Muscle of back (tissue), 11 donors: ENCODE data around the gene CNN3. TPM values are rescaled to one million over a fixed set of nuclear protein-coding genes. Genes with fewer than 3 reads are reported as not detected.
A peak's percentile ranks its signal among the peaks of the same experiment; 100 is the strongest.

Experiments used
- DNase-seq, 3 donors: peaks; one replicate each; pipeline versions ENCODE4 v3.0.0 to v3.0.0-alpha.2; 2013
- polyA plus RNA-seq, 10 donors: library from polyadenylated mRNA; unstranded; fragments of 120-200 nt; gene quantifications; one replicate each; pipeline ENCODE4 v1.2.1, GENCODE V29; 2013; ENCODE audit not compliant: insufficient read length in 10 of 10

Gene CNN3
- polyA plus RNA-seq, 10 donors = 297 to 463 (median 403) TPM

DNA sequence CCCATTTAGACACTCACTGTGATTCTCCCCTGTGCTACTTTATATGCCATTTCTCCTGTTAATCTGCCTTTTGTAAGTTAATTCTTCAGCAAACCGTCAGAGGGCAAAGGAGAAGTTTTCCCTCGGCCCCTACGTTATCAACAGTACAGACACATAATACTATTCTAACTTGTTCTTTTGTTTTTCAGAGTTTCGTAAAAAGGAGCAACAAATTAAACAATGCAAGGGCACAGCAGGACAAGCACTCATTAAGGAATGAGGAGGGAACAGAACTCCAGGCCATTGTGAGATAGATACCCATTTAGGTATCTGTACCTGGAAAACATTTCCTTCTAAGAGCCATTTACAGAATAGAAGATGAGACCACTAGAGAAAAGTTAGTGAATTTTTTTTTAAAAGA lies 32.3 kb downstream of the CNN3 start:
- DNase-seq = no peak

DNA sequence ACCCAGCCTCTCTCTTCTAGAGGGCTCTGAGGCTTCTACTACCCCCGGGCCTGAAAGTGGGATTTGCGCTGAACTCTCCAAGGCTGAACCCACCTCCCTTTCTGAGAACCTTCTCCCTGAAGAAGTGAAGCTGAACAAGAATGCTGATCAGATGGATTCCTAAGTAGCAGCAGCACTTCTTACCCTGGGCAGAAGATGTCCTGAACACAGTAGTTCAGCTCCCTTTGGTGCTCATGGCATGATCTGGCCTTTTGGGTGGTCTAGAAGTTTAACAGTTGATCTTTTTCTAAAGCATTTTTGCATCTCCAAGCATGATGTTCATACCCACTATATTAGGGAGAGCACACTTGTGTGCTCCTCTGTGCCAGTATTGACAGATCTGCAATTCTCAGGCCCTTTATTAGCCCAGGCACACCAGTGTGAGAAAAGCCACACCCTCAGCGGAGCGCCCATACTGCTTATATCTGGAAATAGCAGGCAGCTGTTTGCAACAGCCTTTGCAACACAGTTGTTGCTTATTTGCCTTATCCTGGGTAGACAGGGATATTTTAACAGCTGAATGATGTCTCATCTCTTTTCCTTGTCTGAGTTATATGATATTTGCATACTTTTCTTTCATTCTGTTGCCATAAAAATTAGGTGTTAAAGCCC lies 34.2 kb downstream of the CNN3 start:
- DNase-seq = peak; percentile 26 to 58 (median 52)

- DNase-seq = no peak
These were observed 38.7 kb downstream of the CNN3 start for GRCh38 chr1:94888201-94888600.

- no peak for DNase-seq
These were observed 39.2 kb downstream of the CNN3 start for GRCh38 chr1:94887603-94888171.

- DNase-seq = no peak
These were observed 39.8 kb downstream of the CNN3 start for GRCh38 chr1:94887106-94887505.

DNA sequence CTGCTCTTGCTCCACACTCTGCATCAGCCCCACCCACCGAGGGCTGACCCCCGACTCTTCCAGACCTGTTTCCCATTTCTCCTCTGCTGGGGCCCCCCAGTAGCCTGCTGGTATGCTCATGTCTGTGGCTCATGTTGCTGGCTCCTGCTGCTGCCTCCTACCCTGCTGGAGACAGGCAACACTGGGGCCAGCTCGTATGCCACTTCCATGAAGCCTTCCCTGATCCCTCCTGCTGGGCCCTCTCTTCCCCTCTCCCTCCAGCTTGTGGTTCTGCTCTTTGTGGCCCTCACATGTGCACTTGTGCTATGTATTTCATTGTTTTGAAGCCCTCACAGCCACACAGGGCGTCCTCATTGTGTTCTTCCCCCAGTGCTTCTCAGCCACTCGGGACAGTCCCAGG lies 40.5 kb downstream of the CNN3 start:
- no peak for DNase-seq

DNA sequence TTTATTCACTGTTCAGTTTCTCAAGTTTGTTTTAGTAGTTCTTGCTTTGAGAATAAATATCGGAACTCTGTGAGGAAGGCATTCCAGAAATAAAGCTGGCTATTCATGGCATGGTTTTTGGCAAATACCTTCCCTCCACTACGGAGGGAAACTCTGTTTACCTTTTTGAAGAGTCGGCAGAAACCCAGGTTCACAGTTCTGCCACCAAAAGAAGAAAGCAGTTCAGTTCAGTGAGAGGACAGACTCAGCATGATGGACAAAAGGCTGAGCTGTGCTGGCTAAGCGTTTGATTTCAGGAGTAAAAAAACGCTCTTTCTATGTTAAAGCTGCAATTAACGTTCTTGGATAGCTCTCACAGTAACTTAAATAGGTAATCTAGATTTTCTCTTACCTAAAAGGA lies 42.4 kb downstream of the CNN3 start:
- no peak for DNase-seq

DNA sequence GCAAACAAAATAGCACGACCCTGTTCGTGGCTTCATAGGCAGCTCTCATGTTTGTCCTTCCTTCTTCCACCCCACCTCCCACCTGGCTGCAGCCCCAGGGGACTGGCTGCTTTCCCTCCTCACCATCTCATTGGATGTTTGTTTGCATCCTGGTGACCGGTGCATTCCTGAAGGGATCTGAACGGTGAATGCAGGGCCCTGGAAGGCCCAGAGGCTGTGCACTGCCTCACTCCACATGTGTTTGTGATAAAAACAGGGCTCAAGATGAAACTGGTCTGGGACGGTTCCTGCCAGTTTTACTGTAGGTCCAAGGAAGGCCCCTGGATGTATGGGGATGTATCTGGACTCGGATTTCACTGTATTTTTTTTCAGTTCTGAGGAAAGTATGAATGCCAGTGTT lies 42.8 kb downstream of the CNN3 start:
- peak; percentile 74 to 92 (median 81) for DNase-seq

DNA sequence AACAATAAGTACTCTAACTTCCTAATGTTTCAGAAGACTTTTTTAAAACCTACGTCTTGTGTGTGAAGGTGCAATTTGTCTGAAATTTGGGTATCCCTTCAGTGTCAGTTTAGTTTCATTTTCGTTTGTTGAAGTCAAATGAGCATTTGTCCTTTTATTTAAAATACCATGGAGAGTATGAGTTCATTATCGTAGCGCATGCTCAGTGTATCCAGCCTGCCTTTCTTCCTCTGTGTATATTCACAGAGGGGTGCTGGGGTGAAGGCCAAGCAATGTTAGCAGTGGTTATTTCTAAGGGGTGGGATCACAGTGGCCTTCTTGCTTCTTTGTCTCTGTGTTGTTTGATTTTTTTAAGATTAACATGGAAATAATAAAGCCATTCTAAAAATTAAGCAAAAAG lies 43.2 kb downstream of the CNN3 start:
- DNase-seq = peak; percentile 49 to 84 (median 56)

- DNase-seq = no peak
These were observed 48.6 kb downstream of the CNN3 start for GRCh38 chr1:94878329-94878728.

DNA sequence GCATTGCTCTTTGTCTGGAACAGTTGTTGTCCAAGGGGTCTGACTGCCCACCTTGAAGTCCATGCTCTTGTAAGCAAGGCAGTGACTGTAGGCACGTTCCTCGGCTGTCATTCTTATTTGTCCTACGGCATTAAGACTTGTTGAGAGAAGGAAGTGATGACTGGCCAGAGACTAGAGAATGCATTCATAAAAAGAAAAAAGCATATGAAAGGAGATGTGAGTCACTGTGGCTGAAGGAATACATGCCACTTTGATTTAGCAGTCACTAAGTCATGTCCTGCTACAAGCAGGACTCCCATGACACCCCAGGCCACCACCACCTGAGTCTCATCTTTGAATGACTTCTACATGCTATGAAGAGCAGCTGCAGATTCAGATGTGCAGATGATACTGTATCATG lies 50.5 kb downstream of the CNN3 start:
- no peak for DNase-seq

GRCh38 chr1:94875794-94876193 lies 51.1 kb downstream of the CNN3 start:
- DNase-seq = no peak

- no peak for DNase-seq
These were observed 52.5 kb downstream of the CNN3 start for GRCh38 chr1:94874423-94874822.

DNA sequence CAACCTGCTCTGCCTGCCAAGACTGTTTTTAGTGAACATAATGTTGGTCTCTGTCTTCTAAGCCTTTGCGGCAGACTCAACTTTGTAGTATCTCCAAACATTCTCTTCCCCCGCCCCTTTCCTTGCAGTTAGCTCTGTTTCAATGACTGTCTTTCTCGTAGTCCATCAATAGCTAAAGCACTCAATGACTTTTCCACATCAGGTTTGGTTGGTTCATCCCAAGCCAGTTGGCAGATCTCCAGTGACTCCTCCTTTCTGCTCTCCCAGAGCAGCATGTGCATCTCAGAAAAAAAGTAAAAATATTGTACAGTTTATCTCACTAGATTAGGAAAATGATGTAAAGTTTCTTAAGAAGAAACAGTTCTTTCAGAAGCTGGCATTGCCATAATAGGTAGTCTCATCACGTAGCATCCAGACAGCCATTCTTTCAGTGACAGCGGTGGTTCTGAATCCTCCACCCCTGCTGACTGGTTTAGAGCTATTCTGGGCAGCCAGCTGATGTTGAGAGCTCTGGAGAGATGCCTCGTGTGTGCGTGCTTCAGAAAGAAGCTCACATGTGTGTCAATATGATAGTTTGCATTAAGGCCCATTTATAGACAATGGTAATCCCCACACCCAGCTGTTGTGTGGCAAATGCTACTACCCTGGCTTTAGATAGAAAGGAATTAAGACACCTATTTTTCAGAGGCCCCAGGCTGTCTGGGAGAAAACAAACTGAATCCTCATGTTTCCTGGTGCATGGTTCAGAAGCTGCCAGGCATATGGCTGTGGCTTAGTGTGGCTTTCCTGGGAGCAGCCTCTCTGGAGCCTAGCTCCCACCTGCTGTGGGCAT lies 53.2 kb downstream of the CNN3 start:
- DNase-seq = peak; percentile 74 to 89 (median 85)

GRCh38 chr1:94872771-94873495 lies 54.0 kb downstream of the CNN3 start:
- peak in 1 of 3 donors; percentile 49 for DNase-seq

DNA sequence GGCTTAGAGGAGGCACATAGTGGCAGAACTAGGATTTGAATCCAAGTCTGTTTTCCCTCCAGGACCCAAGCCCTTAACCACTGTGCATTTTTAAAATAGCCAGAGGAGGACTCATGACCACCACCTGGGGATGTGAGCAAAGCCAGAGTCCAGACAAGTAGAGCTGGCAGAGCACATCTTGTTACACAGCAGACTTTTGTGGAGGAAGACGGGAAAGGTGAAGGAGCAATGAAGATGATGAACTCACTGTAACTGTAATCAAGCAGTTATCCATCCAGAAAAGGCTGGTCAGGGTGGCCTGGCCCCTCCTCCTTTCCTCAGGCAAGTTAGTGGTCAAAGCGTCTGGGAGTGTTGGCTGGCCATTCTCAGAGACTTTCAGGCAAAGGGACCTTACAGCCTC lies 55.9 kb downstream of the CNN3 start:
- DNase-seq = no peak

- DNase-seq = peak in 2 of 3 donors; percentile 68 to 91
These were observed 60.6 kb downstream of the CNN3 start for GRCh38 chr1:94866164-94866807.

- peak; percentile 58 to 79 (median 73) for DNase-seq
These were observed 61.5 kb downstream of the CNN3 start for GRCh38 chr1:94865360-94865759.

DNA sequence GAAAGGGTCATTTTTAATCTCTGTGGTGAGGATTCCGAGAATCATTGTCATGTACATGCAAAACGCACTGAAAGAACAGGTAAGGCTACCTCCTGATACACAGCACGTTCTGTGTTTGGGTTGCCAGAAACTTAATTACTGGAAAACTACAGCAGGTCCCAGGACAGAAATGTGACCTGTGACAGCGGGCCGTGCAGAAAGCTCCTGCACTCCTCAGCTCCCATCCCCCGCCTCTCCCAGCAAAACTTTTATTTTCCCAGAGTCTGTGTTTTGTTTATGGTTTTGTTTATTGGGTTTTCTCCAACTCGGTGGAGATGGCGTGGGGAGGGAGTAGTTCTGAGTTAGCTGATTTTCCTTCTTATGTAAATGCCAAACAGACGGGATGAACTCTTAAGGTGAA lies 62.1 kb downstream of the CNN3 start:
- peak in 1 of 3 donors; percentile 73 for DNase-seq

- peak; percentile 47 to 80 (median 71) for DNase-seq
These were observed 63.0 kb downstream of the CNN3 start for GRCh38 chr1:94863919-94864318.

DNA sequence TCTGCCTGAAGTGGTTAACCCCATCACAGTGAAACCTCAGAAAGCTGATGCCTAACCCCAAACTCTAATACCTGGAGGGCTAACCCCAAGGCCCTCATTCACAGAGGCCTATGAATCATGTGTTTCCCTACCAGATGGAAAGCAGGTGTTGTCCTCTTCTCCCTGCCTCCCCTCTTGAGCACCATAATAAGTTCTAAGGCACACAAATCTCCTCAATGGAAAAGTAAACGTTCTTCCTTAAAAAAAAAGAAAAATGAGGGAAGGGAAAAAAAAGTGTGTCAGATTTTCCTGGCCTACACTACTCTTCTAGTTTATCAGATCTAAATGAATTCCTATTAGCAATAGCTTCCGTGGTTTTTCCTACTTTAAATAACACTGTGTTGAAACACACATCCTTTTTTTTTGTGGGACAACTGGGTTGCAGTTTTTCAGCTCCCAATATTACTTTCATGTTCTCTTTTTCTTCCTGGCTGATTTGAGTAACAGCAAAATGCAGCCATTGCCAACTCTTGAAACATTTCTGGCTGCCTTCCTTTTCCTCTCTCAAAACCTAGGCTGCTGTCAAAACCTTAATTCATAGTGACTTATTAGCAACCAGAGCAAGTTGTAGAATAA lies 63.5 kb downstream of the CNN3 start:
- DNase-seq = peak; percentile 61 to 77 (median 75)
